ENCODE measurements around the gene ACTR3C. TPM values are rescaled to one million over a fixed set of nuclear protein-coding genes. Genes with fewer than 3 reads are reported as not detected.
"Not testable (repeated sequence)": the region's sequence is repeated elsewhere in the genome, so short reads cannot be mapped to it uniquely, and the experiment has no call there.

Gene ACTR3C
- total and polyA plus RNA-seq, 9 donors = 1.6 to 11.3 (median 5.7) TPM

DNA sequence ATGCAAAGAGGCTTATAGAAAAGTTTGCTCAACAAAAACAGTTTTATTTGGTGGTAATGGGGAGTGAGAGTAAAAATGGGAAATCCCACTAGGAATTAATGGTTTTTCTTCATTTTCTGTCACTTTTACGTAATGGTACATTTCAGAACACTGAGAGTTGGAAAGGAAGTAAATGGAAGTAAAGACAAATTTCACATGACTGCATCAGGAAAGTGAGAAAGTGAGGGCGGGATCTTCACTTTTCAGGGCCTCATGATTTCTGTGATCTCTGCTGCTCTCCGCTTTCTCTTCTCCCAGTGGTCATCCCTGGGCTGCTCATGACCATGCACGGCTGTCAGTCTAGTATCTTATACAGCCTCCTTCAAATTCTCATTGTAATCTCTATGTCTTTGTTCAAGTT lies 117.5 kb downstream of the ACTR3C start:
- WGBS, 3 donors = 83 to 90% (median 89%) methylated on average over 4 of the region's 4 CpGs
- H3K4me1 ChIP-seq (ENCODE audit: insufficient read depth); H3K27ac ChIP-seq; intact Hi-C loops (cut with DNase I); H3K27me3 ChIP-seq; H3K4me3 ChIP-seq; DNase-seq; H3K9me3 ChIP-seq; H3K36me3 ChIP-seq: not testable (repeated sequence)

DNA sequence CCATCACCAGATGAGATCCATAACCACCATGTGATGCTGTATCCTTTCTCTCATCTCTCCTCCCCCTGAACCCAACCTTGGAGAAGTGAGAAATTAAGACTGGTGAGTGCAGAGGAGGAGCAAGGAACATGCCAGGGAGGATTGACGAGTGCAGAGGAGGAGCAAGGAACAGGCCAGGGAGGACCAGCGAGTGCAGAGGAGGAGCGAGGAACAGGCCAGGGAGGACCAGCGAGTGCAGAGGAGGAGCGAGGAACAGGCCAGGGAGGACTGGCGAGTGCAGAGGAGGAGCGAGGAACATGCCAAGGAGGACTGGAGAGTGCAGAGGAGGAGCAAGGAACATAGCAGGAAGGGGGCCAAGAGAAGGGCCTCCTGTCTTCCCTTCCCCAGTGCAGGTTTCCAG lies 118.8 kb downstream of the ACTR3C start:
- H3K9me3 ChIP-seq; H3K27me3 ChIP-seq; H3K4me3 ChIP-seq; DNase-seq; H3K27ac ChIP-seq; intact Hi-C loops (cut with DNase I); H3K4me1 ChIP-seq (ENCODE audit: insufficient read depth); H3K36me3 ChIP-seq: not testable (repeated sequence)
- 75 to 81% (median 80%) methylated on average over 7 of the region's 7 CpGs for WGBS, 3 donors

GRCh38 chr7:150202894-150203293 lies 120.5 kb downstream of the ACTR3C start:
- DNase-seq; H3K27ac ChIP-seq; H3K36me3 ChIP-seq; intact Hi-C loops (cut with DNase I); H3K4me3 ChIP-seq; H3K9me3 ChIP-seq; H3K27me3 ChIP-seq; H3K4me1 ChIP-seq (ENCODE audit: insufficient read depth): not testable (repeated sequence)
- 89 to 92% (median 92%) methylated on average over 4 of the region's 4 CpGs for WGBS, 3 donors

Other genes starting within 250 kb of the ACTR3C start
- gene LRRC61, start 190 bp downstream of the ACTR3C start, total RNA-seq = 10 to 100 TPM; 21.8 to 34.9 (median 27.1) TPM
- gene LRRC61, start 190 bp downstream of the ACTR3C start, polyA plus RNA-seq = 10 to 100 TPM in 1 of 2 donors, 1 to 10 TPM in 1; 3.0 to 18.5 TPM
- 100 to 1,000 TPM; 343 to 622 (median 518) TPM for gene RARRES2, start 18.1 kb upstream of the ACTR3C start, total RNA-seq
- gene RARRES2, start 18.1 kb upstream of the ACTR3C start, polyA plus RNA-seq = 100 to 1,000 TPM in 1 of 2 donors, 10 to 100 TPM in 1; 92.5 to 761 TPM
- gene REPIN1, start 45.3 kb upstream of the ACTR3C start, total RNA-seq = 10 to 100 TPM; 43.9 to 92.0 (median 74.2) TPM
- 10 to 100 TPM; 21.6 to 50.0 TPM for gene REPIN1, start 45.3 kb upstream of the ACTR3C start, polyA plus RNA-seq
- 10 to 100 TPM in 5 of 7 donors, 1 to 10 TPM in 2; 5.5 to 13.9 (median 10.9) TPM for gene ZNF775, start 55.8 kb upstream of the ACTR3C start, total RNA-seq
- gene ZNF775, start 55.8 kb upstream of the ACTR3C start, polyA plus RNA-seq = 10 to 100 TPM in 1 of 2 donors, under 1 TPM in 1; 0.28 to 11.2 TPM
- 10 to 100 TPM in 1 of 7 donors, 1 to 10 TPM in 6; 2.1 to 10.3 (median 5.5) TPM for gene GIMAP8, start 127.1 kb upstream of the ACTR3C start, total RNA-seq
- gene GIMAP8, start 127.1 kb upstream of the ACTR3C start, polyA plus RNA-seq = 10 to 100 TPM; 12.2 to 22.8 TPM
- 1 to 10 TPM; 2.3 to 9.1 (median 6.1) TPM for gene GIMAP7, start 191.3 kb upstream of the ACTR3C start, total RNA-seq
- gene GIMAP7, start 191.3 kb upstream of the ACTR3C start, polyA plus RNA-seq = 10 to 100 TPM; 25.1 to 30.3 TPM
- gene GIMAP4, start 243.8 kb upstream of the ACTR3C start, total RNA-seq = 10 to 100 TPM in 3 of 7 donors, 1 to 10 TPM in 4; 5.4 to 18.8 (median 9.6) TPM
- gene GIMAP4, start 243.8 kb upstream of the ACTR3C start, polyA plus RNA-seq = 10 to 100 TPM; 19.7 to 59.3 TPM